Psoas muscle (tissue), 8 donors: ENCODE data around the gene BOK. TPM values are rescaled to one million over a fixed set of nuclear protein-coding genes. Genes with fewer than 3 reads are reported as not detected.

ENCODE experiments used
- ATAC-seq, 4 donors: fragments of 200-7000 bp; cut with Tn5 transposase; one replicate each; pipeline ENCODE4 v1.9.1; 2020; ENCODE audit warnings: moderate library complexity in 3 of 4, mild to moderate bottlenecking in 2 of 4
- DNase-seq, 2 donors: peaks; one replicate each; pipeline ENCODE4 v3.0.0-alpha.2; 2020
- H3K27ac ChIP-seq: fragments of 200-600 bp; one replicate; pipeline ENCODE4 v1.8.0; 2022
- H3K27me3 ChIP-seq, 3 donors: fragments of 200-600 bp in 1 of 3; one replicate each; pipeline versions ENCODE4 v1.6.1 to v1.8.0; 2013 to 2022; ENCODE audit warnings: low read length in 2 of 3, mild to moderate bottlenecking in 2 of 3, moderate library complexity in 1 of 3; ENCODE audit not compliant: insufficient read depth in 3 of 3
- H3K36me3 ChIP-seq, 2 donors: fragments of 200-600 bp in 1 of 2; one replicate each; pipeline versions ENCODE4 v1.6.1 to v1.8.0; 2013 to 2022; ENCODE audit warnings: low read depth in 1 of 2, mild to moderate bottlenecking in 1 of 2, moderate library complexity in 1 of 2; ENCODE audit not compliant: insufficient read depth in 1 of 2
- H3K4me1 ChIP-seq: fragments of 200-600 bp; one replicate; pipeline ENCODE4 v1.8.0; 2022
- H3K4me3 ChIP-seq: fragments of 200-600 bp; one replicate; pipeline ENCODE4 v1.8.0; 2022; ENCODE audit warnings: mild to moderate bottlenecking
- H3K9me3 ChIP-seq: fragments of 200-600 bp; one replicate; pipeline ENCODE4 v1.8.0; 2022
- whole genome bisulfite sequencing, 3 donors: extraction: QIAGEN DNeasy Blood & Tissue Kit; methylation state at CpG; one replicate each; pipeline versions ENCODE4 v1.1.6 to v1.1.7; 2013; 5-methylcytosine and 5-hydroxymethylcytosine counted together
- intact Hi-C, 2 donors: fragments of 100-400 bp; cut with DNase I; formaldehyde crosslinking; loops; one replicate each; pipeline versions ENCODE4 v1.11.0 to v1.14.2; 2022
- polyA plus RNA-seq, 3 donors: library from polyadenylated mRNA; stranded (reverse); fragments of 200-250 nt; gene quantifications; one replicate each; pipeline ENCODE4 v1.2.3, GENCODE V29; 2013
- total RNA-seq, 4 donors: library from RNA; stranded (reverse); fragmentation: NEBNext Ultra II Directional in 2 of 4; extraction: Animal tissue kit (Norgen Biotek cat#: 25700) in 2 of 4; gene quantifications; one replicate each; pipeline versions ENCODE4 v1.2.1 to v1.2.4, GENCODE V29; 2021 to 2023
- TF ChIP-seq, protein P1 (sequence below): fragments of 200-600 bp; IDR thresholded peaks from one replicate; pipeline ENCODE4 v1.8.0; 2022; ENCODE audit warnings: antibody characterized with exemption
- donor health status: healthy with polysubstance abuse.
- donor health status: DM: no; HTN: no; CAD: no; lungs with moderate emphysema.
- donor health status: Bipolar disorder and iron deficiency.
- donor health status: healthy.
- donor health status: DM: yes; HTN: yes; CAD: no.
- donor health status: DM: no; HTN: no; CAD: no.
- donor health status: DM: no; HTN: no; CAD: no.
- donor health status: DM: yes; HTN: yes; CAD: no.

Gene BOK
- total and polyA plus RNA-seq, 7 donors, result 1.3 to 12.8 (median 3.6) TPM

DNA sequence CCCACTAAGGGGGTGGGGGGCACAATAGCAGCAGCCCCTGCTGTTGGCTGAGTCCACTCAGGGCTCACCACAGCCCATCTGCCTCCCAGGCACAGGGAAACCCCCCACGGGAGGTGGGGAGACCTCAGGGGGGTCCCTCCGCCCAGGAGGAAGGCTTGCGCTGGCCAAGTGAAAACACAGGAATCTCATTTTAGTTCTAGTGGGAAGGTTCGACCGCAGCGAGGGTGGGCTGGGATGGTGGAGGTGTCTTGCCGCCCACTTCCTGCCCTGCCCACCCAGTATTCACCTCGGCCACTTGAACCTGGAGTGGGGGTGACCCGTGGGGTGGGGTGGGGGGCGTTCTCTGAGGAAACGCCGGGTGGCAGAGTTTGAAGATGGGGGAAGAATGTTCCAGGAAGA, 6.9 kb upstream of the BOK start:
- ATAC-seq (no peak), DNase-seq (no peak)
- no peak overlapping the region for H3K27ac ChIP-seq
- peaks cover 5% of the 10 kb centered on the region for H3K9me3 ChIP-seq
- H3K27me3 ChIP-seq, result peaks cover 0 to 11% (median 4%) of the 10 kb centered on the region in 3 donors
- no peaks in the 10 kb centered on the region for H3K36me3 ChIP-seq
- intact Hi-C loops, result no loop called here
- WGBS, 3 donors, result 66 to 78% (median 71%) methylated on average over 12 of the region's 12 CpGs
- TF ChIP-seq, protein P1, sequence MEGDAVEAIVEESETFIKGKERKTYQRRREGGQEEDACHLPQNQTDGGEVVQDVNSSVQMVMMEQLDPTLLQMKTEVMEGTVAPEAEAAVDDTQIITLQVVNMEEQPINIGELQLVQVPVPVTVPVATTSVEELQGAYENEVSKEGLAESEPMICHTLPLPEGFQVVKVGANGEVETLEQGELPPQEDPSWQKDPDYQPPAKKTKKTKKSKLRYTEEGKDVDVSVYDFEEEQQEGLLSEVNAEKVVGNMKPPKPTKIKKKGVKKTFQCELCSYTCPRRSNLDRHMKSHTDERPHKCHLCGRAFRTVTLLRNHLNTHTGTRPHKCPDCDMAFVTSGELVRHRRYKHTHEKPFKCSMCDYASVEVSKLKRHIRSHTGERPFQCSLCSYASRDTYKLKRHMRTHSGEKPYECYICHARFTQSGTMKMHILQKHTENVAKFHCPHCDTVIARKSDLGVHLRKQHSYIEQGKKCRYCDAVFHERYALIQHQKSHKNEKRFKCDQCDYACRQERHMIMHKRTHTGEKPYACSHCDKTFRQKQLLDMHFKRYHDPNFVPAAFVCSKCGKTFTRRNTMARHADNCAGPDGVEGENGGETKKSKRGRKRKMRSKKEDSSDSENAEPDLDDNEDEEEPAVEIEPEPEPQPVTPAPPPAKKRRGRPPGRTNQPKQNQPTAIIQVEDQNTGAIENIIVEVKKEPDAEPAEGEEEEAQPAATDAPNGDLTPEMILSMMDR, result no peak
- H3K4me3 ChIP-seq, result no peak overlapping the region
- peaks cover 10% of the 10 kb centered on the region for H3K4me1 ChIP-seq

DNA sequence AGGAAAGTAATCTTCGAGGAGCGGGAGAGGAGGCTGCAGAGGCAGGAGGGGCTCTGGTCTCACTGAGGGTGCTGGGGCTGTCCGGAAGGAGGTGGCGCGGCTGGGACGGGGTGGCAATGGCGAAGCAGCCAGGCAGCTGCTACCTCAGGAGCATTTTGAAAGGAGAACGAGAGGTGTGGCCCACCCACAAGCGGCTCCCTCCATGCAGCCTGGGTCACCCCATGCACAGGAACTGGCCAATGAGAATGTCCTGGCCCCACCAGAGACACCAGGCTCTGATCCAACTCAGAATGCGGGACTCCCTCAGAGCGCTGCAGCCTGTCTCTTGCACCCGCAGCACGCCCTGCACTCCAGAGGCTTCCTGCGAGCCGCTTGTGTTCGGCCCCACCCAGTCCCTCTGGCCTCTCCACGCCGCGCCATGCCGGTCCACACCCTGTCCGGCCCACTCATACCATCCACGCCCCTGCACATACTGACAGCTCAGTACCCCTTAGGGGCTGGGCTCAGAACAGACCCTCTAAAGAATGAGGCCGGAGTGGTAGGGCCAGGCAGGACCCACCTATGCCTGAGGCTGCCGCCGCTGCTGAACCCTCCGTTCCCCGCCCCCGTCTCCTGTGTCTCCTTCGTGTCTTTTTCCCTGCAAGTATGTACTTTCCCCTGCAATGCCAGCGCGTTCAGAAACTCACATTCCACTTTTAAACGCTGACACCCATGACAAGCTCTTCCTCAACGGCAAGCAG, 6.4 kb upstream of the BOK start:
- peaks cover 5% of the 10 kb centered on the region for H3K9me3 ChIP-seq
- H3K27me3 ChIP-seq, result peaks cover 0 to 13% (median 4%) of the 10 kb centered on the region in 3 donors
- no peak overlapping the region for H3K27ac ChIP-seq
- no peaks in the 10 kb centered on the region for H3K36me3 ChIP-seq
- 62 to 70% (median 70%) methylated on average over 32 to 33 of the region's 33 CpGs for WGBS, 3 donors
- peaks cover 5% of the 10 kb centered on the region for H3K4me1 ChIP-seq
- no peak for ATAC-seq
- intact Hi-C loops, result no loop called here
- no peak overlapping the region for H3K4me3 ChIP-seq
- TF ChIP-seq, protein P1, result no peak
- no peak for DNase-seq

DNA sequence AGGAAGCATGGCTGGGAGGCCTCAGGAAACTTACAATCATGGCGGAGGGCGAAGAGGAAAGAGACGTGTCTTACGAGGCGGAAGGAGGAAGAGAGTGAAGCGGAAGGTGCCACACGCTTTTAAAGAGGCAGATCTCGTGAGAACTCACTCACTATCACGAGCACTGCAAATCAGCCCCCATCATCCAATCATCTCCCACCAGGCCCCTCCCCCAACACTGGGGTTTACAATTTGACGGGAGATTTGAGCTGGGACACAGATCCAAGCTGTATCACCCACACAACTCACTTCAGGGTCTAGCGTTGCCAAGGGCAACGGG, 5.1 kb upstream of the BOK start:
- H3K27ac ChIP-seq, result no peak overlapping the region
- TF ChIP-seq, protein P1, result no peak
- WGBS, 3 donors, result 80 to 85% (median 83%) methylated on average over 12 of the region's 12 CpGs
- H3K4me1 ChIP-seq, result peaks cover 3% of the 10 kb centered on the region
- H3K9me3 ChIP-seq, result peaks cover 5% of the 10 kb centered on the region
- H3K36me3 ChIP-seq, result no peaks in the 10 kb centered on the region
- DNase-seq, result no peak
- H3K4me3 ChIP-seq, result no peak overlapping the region
- H3K27me3 ChIP-seq, result peaks cover 0 to 26% (median 4%) of the 10 kb centered on the region in 3 donors
- no peak for ATAC-seq
- intact Hi-C loops, result no loop called here

DNA sequence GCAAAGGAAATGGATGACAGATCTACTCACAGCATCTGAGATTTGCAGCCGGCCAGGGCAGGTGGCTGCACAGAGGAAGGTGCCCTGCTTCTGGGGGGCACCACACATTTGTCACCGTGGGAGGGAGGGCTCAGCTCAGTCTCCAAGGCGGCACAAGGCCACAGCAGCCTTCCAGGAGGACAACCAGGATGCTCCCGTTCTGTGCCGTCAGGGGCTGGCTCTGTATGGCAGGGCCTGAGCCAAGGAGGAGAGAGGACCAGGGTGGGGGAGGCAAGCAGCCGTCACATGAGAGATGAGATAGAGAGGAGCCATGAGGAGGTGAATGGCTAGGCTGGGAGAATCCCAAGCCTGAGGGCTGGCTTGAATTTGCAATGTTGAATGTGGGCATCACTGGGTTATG, 4.6 kb upstream of the BOK start:
- intact Hi-C loops, result no loop called here
- no peaks in the 10 kb centered on the region for H3K36me3 ChIP-seq
- DNase-seq (no peak), ATAC-seq (no peak)
- H3K4me1 ChIP-seq, result peaks cover 3% of the 10 kb centered on the region
- peaks cover 5% of the 10 kb centered on the region for H3K9me3 ChIP-seq
- H3K27me3 ChIP-seq, result peaks cover 0 to 32% (median 6%) of the 10 kb centered on the region in 3 donors
- WGBS, 3 donors, result 38 to 63% (median 54%) methylated on average over 6 of the region's 6 CpGs
- no peak overlapping the region for H3K27ac ChIP-seq
- TF ChIP-seq, protein P1, result no peak
- no peak overlapping the region for H3K4me3 ChIP-seq
